ENCODE data around the gene MRPS21.

- TF ChIP-seq POLR2A (IDR thresholded peaks at IDR 0.05) (peak; percentile 46), POLR2AphosphoS5 (IDR thresholded peaks at IDR 0.05) (peak; percentile 84 to 91 (median 90))
These were observed 24.8 kb upstream of the MRPS21 start, which contains the start of gene APH1A for GRCh38 chr1:150268705-150269403.

All from breast epithelium (tissue), 3 donors.